SK-N-SH treated with all-trans-retinoic acid at 6 μM for 48 hours (cell line): Measurements from ENCODE around the gene AGBL5.

Experiments
- ATAC-seq: fragments of 200-7000 bp; cut with Tn5 transposase; 3 replicates; pipeline ENCODE4 v1.9.1; 2020; ENCODE audit warnings: mild to moderate bottlenecking, moderate library complexity
- ARNTL ChIP-seq: fragments of 450-650 bp; formaldehyde crosslinking; IDR thresholded peaks from 2 replicates; pipeline ENCODE4 v1.5.0; 2020; ENCODE audit warnings: low read depth, mild to moderate bottlenecking, moderate library complexity, borderline replicate concordance
- BACH2 ChIP-seq: fragments of 250-450 bp; sonication (Bioruptor Pico); IDR thresholded peaks from 2 replicates; pipeline ENCODE4 v1.9.0; 2021; ENCODE audit warnings: mild to moderate bottlenecking, borderline replicate concordance
- CSDC2 ChIP-seq: fragments of 250-450 bp; sonication (Bioruptor Pico); IDR thresholded peaks from 2 replicates; pipeline ENCODE4 v1.5.0; 2020; ENCODE audit warnings: mild to moderate bottlenecking, moderate library complexity
- ESRRG ChIP-seq: fragments of 250-450 bp; sonication (Bioruptor Pico); IDR thresholded peaks from 2 replicates; pipeline ENCODE4 v1.6.1; 2021; ENCODE audit warnings: mild to moderate bottlenecking
- GLIS3 ChIP-seq: fragments of 250-450 bp; sonication (Bioruptor Pico); IDR thresholded peaks from 2 replicates; pipeline ENCODE4 v1.5.0; 2020; ENCODE audit warnings: mild to moderate bottlenecking, moderate library complexity
- ISL1 ChIP-seq: fragments of 250-450 bp; sonication (Bioruptor Pico); IDR thresholded peaks from 2 replicates; pipeline ENCODE4 v2.1.2; 2022; ENCODE audit warnings: mild to moderate bottlenecking, moderate library complexity
- OSR1 ChIP-seq: fragments of 250-450 bp; sonication (Bioruptor Pico); IDR thresholded peaks from 2 replicates; pipeline ENCODE4 v1.8.0; 2022; ENCODE audit warnings: moderate library complexity, mild to moderate bottlenecking, inconsistent platforms
- PATZ1 ChIP-seq: fragments of 250-450 bp; sonication (Bioruptor Pico); IDR thresholded peaks from 2 replicates; pipeline ENCODE4 v1.8.0; 2020; ENCODE audit warnings: mild to moderate bottlenecking, moderate library complexity, borderline replicate concordance
- POU6F1 ChIP-seq: fragments of 250-450 bp; sonication (Bioruptor Pico); IDR thresholded peaks from 2 replicates; pipeline ENCODE4 v1.8.0; 2021; ENCODE audit warnings: low read depth, mild to moderate bottlenecking, moderate library complexity, borderline replicate concordance
- PPARA ChIP-seq: fragments of 250-450 bp; sonication (Bioruptor Pico); IDR thresholded peaks from 2 replicates; pipeline ENCODE4 v1.5.0; 2020; ENCODE audit warnings: mild to moderate bottlenecking, borderline replicate concordance
- SNAI2 ChIP-seq: fragments of 250-450 bp; sonication (Bioruptor Pico); IDR thresholded peaks from 2 replicates; pipeline ENCODE4 v1.5.0; 2020; ENCODE audit warnings: mild to moderate bottlenecking, moderate library complexity
- TCF4 ChIP-seq: fragments of 250-450 bp; sonication (Bioruptor Pico); IDR thresholded peaks from 2 replicates; pipeline ENCODE4 v1.8.0; 2021; ENCODE audit warnings: mild to moderate bottlenecking, moderate library complexity, borderline replicate concordance
- TSHZ2 ChIP-seq: fragments of 250-450 bp; sonication (Bioruptor Pico); IDR thresholded peaks from 2 replicates; pipeline ENCODE4 v1.5.0; 2020; ENCODE audit warnings: mild to moderate bottlenecking, moderate library complexity
- ZFP30 ChIP-seq: fragments of 450-650 bp; formaldehyde crosslinking; IDR thresholded peaks from 2 replicates; pipeline ENCODE4 v1.5.0; 2022; ENCODE audit warnings: mild to moderate bottlenecking, moderate library complexity
- ZNF565 ChIP-seq: fragments of 450-650 bp; formaldehyde crosslinking; conservative IDR thresholded peaks from 2 replicates; pipeline ENCODE4 v1.5.0; 2020; ENCODE audit warnings: low read depth, mild to moderate bottlenecking, moderate library complexity
- ZNF70 ChIP-seq: fragments of 450-650 bp; formaldehyde crosslinking; IDR thresholded peaks from 2 replicates; pipeline ENCODE4 v1.5.0; 2020; ENCODE audit warnings: mild to moderate bottlenecking, moderate library complexity
- ZNF8 ChIP-seq: fragments of 450-650 bp; formaldehyde crosslinking; IDR thresholded peaks from 2 replicates; pipeline ENCODE4 v1.5.0; 2020; ENCODE audit warnings: mild to moderate bottlenecking, moderate library complexity
- TF ChIP-seq, protein P1 (sequence below): fragments of 250-450 bp; sonication (Bioruptor Pico); IDR thresholded peaks from 2 replicates; pipeline ENCODE4 v1.5.1; 2020; ENCODE audit warnings: low read depth, mild to moderate bottlenecking, moderate library complexity
- TF ChIP-seq, protein P2 (sequence below): fragments of 250-450 bp; sonication (Bioruptor Pico); IDR thresholded peaks from 2 replicates; pipeline ENCODE4 v1.5.1; 2021; ENCODE audit warnings: mild to moderate bottlenecking, moderate library complexity

Gene AGBL5

GRCh38 chr2:27089111-27089954 is 37.9 kb downstream of the AGBL5 start:
- ATAC-seq, result no peak
- TF ChIP-seq, protein P1, sequence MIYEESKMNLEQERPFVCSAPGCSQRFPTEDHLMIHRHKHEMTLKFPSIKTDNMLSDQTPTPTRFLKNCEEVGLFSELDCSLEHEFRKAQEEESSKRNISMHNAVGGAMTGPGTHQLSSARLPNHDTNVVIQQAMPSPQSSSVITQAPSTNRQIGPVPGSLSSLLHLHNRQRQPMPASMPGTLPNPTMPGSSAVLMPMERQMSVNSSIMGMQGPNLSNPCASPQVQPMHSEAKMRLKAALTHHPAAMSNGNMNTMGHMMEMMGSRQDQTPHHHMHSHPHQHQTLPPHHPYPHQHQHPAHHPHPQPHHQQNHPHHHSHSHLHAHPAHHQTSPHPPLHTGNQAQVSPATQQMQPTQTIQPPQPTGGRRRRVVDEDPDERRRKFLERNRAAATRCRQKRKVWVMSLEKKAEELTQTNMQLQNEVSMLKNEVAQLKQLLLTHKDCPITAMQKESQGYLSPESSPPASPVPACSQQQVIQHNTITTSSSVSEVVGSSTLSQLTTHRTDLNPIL (CRISPR knock-in tag), result no peak
- TF ChIP-seq SNAI2 (CRISPR knock-in tag) (no peak), ISL1 (CRISPR knock-in tag) (no peak), POU6F1 (no peak), ESRRG (no peak), ZFP30 (CRISPR knock-in tag) (no peak), TSHZ2 (CRISPR knock-in tag) (no peak), TCF4 (CRISPR knock-in tag) (no peak), CSDC2 (CRISPR knock-in tag) (no peak), BACH2 (CRISPR knock-in tag) (no peak), GLIS3 (CRISPR knock-in tag) (no peak), PATZ1 (no peak), OSR1 (CRISPR knock-in tag) (no peak), ZNF565 (CRISPR knock-in tag) (no peak), ZNF70 (CRISPR knock-in tag) (no peak), ZNF8 (no peak), PPARA (no peak)
- TF ChIP-seq, protein P2, sequence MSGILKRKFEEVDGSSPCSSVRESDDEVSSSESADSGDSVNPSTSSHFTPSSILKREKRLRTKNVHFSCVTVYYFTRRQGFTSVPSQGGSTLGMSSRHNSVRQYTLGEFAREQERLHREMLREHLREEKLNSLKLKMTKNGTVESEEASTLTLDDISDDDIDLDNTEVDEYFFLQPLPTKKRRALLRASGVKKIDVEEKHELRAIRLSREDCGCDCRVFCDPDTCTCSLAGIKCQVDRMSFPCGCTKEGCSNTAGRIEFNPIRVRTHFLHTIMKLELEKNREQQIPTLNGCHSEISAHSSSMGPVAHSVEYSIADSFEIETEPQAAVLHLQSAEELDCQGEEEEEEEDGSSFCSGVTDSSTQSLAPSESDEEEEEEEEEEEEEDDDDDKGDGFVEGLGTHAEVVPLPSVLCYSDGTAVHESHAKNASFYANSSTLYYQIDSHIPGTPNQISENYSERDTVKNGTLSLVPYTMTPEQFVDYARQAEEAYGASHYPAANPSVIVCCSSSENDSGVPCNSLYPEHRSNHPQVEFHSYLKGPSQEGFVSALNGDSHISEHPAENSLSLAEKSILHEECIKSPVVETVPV (CRISPR knock-in tag), result no peak

DNA sequence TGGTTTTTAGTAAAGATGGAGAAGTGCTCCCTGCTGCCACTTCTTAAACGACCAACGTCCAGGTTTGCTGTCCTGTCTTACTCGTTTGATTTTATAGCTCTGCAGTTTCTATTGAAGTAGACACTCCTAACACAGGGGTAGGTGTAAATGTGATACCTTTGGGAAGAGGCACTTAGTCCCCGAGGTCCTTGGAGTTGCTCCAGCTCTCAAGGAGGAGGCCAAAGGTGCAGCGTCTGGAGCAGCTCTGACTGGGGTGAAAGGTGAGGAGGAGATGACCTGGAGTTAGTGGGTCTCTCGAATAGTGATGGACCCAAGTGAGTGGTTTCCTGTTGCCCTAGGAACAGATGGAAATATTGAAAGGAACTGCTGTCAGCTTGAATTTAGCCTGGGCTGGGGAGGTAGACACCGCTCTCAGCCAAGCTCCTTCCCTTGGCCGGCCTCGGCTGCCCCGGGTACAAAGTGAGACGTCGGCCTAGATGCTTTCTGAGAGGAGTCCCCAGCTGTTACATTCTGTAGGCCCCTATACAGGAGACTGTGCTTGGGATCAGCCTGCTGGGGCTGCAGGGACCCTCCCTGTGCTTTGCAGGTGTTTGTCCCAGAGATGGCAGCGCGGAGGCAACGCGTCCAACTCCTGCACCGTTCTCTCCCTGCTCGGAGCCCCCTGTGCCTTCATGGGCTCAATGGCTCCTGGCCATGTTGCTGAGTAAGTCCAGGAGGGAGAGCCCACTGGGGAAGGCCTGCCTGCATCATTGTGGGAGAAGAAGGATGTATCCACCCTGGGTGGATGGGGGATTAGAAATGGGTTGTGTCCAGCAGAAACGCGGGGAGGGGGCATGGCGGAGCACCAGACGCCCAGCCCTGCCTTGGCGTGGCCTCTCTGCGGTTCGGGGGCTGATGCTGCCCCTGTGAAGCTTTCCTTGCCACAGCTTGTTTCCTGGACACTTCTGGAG is 40.6 kb downstream of the AGBL5 start:
- no peak for ATAC-seq
- TF ChIP-seq ESRRG, result no peak
- TF ChIP-seq OSR1 (CRISPR knock-in tag), result no peak
- no peak for TF ChIP-seq ARNTL (CRISPR knock-in tag)
